ENCODE results near the gene GLE1. TPM values are rescaled to one million over a fixed set of nuclear protein-coding genes. Genes with fewer than 3 reads are reported as not detected.

Gene GLE1
- polyA plus RNA-seq, 1 donor: 34.2 TPM

Other genes starting within 250 kb of the GLE1 start
- gene GOLGA2, start 228.7 kb upstream of the GLE1 start, polyA plus RNA-seq (ENCODE audit: insufficient read length): 92.5 TPM
- 31.6 TPM for gene SWI5, start 228.4 kb upstream of the GLE1 start, polyA plus RNA-seq (ENCODE audit: insufficient read length)
- 37.6 TPM for gene TRUB2, start 182.3 kb upstream of the GLE1 start, polyA plus RNA-seq (ENCODE audit: insufficient read length)
- gene COQ4, start 181.9 kb upstream of the GLE1 start, polyA plus RNA-seq (ENCODE audit: insufficient read length): 83.2 TPM
- gene SLC27A4, start 164.2 kb upstream of the GLE1 start, polyA plus RNA-seq (ENCODE audit: insufficient read length): 16.7 TPM
- 53.6 TPM for gene URM1, start 133.3 kb upstream of the GLE1 start, polyA plus RNA-seq (ENCODE audit: insufficient read length)
- 34.9 TPM for gene CERCAM, start 83.9 kb upstream of the GLE1 start, polyA plus RNA-seq (ENCODE audit: insufficient read length)
- gene ODF2, start 48.7 kb upstream of the GLE1 start, polyA plus RNA-seq (ENCODE audit: insufficient read length): 58.3 TPM
- gene SPTAN1, start 47.9 kb downstream of the GLE1 start, polyA plus RNA-seq (ENCODE audit: insufficient read length): 407 TPM
- 55.2 TPM for gene DYNC2I2, start 152.1 kb downstream of the GLE1 start, polyA plus RNA-seq (ENCODE audit: insufficient read length)
- gene SET, start 184.5 kb downstream of the GLE1 start, polyA plus RNA-seq (ENCODE audit: insufficient read length): 720 TPM
- 13.4 TPM for gene PKN3, start 197.8 kb downstream of the GLE1 start, polyA plus RNA-seq (ENCODE audit: insufficient read length)
- gene ZDHHC12, start 219.4 kb downstream of the GLE1 start, polyA plus RNA-seq (ENCODE audit: insufficient read length): 12.5 TPM

All from left kidney (tissue), 1 donor.